NB4 (cell line): ENCODE measurements around the gene GATM.

Experiments
- DNase-seq: peaks from one replicate; pipeline ENCODE4 v3.0.0; 2010; ENCODE audit warnings: low read depth
- H3K4me3 ChIP-seq: one replicate; pipeline ENCODE4 v1.5.1; 2011; ENCODE audit warnings: mild to moderate bottlenecking, low read depth, low read length, moderate library complexity
- CTCF ChIP-seq: IDR thresholded peaks from one replicate; pipeline ENCODE4 v1.5.1; 2012; ENCODE audit warnings: low read depth, low read length
- MAX ChIP-seq: IDR thresholded peaks from 2 replicates; pipeline ENCODE4 v1.6.1; 2011; ENCODE audit warnings: low read depth, low read length
- MYC ChIP-seq: IDR thresholded peaks from 2 replicates; pipeline ENCODE4 v1.6.1; 2011; ENCODE audit warnings: low read depth, low read length
- POLR2A ChIP-seq: IDR thresholded peaks from 2 replicates; pipeline ENCODE4 v1.6.1; 2011; ENCODE audit warnings: mild to moderate bottlenecking; ENCODE audit not compliant: insufficient read length; ENCODE audit errors: extremely low read depth

Gene GATM

GRCh38 chr15:45364271-45364670, 14.1 kb downstream of the GATM start:
- DNase-seq: no peak
- TF ChIP-seq CTCF (no peak), POLR2A (no peak), MYC (no peak), MAX (no peak)
- no peak overlapping the region for H3K4me3 ChIP-seq

GRCh38 chr15:45363801-45364200, 14.5 kb downstream of the GATM start:
- DNase-seq: no peak
- no peak for TF ChIP-seq POLR2A
- no peak for TF ChIP-seq CTCF
- no peak for TF ChIP-seq MYC
- TF ChIP-seq MAX: no peak
- no peak overlapping the region for H3K4me3 ChIP-seq

- H3K4me3 ChIP-seq: no peak overlapping the region
- TF ChIP-seq MYC (no peak), CTCF (no peak), POLR2A (no peak), MAX (no peak)
- no peak for DNase-seq
These were observed 15.0 kb downstream of the GATM start for GRCh38 chr15:45363334-45363733.

- H3K4me3 ChIP-seq: no peak overlapping the region
- DNase-seq: no peak
- TF ChIP-seq MAX (no peak), CTCF (no peak), POLR2A (no peak), MYC (no peak)
These were observed 15.9 kb downstream of the GATM start for GRCh38 chr15:45362419-45362818.

- no peak overlapping the region for H3K4me3 ChIP-seq
- no peak for TF ChIP-seq MAX
- TF ChIP-seq POLR2A: no peak
- no peak for TF ChIP-seq MYC
- no peak for TF ChIP-seq CTCF
- DNase-seq: no peak
These were observed 16.5 kb downstream of the GATM start for GRCh38 chr15:45361878-45362277.

- TF ChIP-seq MAX (no peak), CTCF (no peak), MYC (no peak), POLR2A (no peak)
- H3K4me3 ChIP-seq: no peak overlapping the region
- DNase-seq: no peak
These were observed 22.5 kb downstream of the GATM start for GRCh38 chr15:45355860-45356259.
